Activated T-helper 1 cell treated with Interleukin-2 at 50 U/mL for 16 hours (primary cell): ENCODE measurements around the gene ANKRD45.
"Not testable (repeated sequence)": the region's sequence is repeated elsewhere in the genome, so short reads cannot be mapped to it uniquely, and the experiment has no call there.

Experiments used
- DNase-seq: peaks from one replicate; pipeline ENCODE4 v3.0.0-alpha.2; 2020; ENCODE audit warnings: low read depth

The ANKRD45 gene, protein sequence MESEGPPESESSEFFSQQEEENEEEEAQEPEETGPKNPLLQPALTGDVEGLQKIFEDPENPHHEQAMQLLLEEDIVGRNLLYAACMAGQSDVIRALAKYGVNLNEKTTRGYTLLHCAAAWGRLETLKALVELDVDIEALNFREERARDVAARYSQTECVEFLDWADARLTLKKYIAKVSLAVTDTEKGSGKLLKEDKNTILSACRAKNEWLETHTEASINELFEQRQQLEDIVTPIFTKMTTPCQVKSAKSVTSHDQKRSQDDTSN

DNA sequence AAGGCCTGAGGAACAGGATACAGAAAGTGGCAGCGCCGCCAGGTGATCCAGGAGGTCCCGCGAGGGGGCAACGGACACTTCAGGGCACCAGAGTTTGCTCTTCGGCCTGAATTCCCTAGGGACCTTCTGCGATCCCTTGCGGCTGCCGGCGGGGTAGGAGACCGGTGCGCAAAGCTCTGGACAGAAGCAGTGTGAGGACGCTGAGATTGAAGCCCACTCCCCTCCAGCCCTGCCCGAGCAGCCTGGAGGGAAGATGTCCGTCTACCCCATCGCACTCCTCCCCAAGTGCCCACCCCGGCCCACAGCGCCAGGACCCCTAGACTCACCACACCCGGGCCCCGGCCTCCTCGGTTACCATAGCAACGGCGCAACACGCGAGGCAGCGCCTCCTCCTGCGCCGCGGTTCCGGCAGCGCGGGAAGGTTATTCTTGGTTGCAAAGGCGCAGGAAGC lies at the start of gene ANKRD45:
Gene ANKRD45 (minus strand): TSS at position 361 of the 451 bp plus-strand sequence. CDS start 10,433 bp downstream, outside the sequence.
- DNase-seq, result no peak

DNA sequence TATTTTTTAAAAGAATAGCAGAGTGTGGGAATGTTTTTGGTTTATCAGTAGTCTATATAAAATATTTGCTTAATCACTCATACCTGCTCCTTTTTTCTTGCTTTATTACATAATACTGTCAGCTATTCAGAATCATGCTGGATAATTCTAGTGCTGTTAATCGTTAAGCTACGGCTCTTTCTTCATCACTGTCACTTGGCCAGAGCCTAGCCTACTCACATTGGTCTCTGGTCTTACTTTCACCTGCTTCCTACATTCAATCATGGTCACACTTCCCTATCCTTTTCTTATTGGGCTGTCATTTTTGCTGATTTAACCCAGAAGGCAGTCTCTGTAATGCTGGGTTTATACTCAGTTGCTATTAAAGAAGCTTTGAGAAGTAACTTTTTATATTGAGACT lies 47.6 kb upstream of the ANKRD45 start:
- DNase-seq, result no peak

DNA sequence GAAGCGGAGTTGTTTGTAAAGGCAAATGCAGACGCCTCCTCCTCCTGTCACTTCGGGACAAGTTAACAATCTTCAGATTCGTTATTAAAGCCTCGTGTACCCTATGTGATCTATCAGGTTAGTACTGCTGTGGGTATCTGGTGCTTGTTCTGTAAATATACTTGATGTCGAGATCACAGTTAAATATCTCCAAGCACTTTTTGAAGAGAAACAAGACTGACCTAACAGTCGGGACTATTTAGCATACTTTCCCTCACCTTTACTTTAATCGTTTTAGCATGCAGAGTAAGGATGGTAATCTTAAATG lies 45.8 kb upstream of the ANKRD45 start:
- DNase-seq, result no peak

DNA sequence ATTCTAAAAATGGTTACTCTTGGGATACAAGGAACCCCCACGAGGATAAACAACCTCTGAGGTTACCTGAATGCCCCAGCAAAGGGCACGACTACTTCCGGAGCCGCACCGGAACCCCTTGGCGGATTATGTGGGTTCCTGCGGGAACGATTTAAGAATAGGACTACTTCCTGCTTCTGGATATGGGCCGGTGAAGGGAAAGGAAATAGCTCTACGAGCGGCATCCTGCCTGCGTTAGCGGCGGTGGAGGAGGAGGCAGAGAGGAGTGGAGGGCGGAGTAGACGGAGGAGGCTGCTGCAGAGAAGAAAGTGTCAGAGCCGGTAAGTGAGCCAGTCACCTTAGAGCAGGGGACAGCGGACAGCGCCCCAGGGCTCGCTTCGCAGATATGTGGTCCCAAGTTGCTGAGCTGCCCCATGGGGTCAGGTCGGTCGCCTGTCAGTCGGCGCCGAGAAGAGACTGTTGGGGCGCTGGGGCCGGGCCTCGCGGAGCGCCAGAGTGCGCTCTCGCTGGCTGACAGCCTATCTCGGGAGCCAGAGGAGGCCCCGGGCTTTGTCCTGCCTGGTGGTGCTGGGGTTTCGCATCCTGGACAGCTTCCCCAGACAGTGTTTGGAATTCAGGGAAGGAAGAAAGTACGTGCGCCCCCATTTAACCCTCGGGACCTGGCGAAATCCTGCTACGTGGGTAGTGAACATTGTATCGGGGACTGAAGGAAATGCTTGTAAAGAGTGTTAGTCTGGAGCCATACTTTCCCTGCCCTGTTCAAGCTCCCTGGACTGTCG lies 45.3 kb upstream of the ANKRD45 start, which contains the start of gene KLHL20:
Gene KLHL20 (plus strand): TSS at position 223 of the 779 bp plus-strand sequence. CDS start 1,063 bp downstream, outside the sequence.
- peak; percentile 78 for DNase-seq

DNA sequence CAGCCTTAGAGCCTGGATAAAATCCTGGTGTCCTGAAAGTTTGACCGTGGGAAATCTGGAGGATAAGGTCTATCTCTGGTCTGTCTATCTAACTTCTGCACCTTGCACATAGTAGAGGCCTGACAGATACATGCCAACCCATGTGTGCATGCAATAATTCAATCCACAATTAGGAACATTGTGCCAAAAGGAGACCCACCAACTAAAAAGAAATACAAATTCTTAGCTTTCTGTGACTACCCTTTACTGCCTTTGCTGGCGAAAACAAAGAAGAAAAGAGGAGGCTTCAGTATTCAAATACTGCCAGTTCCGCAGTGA lies 44.7 kb upstream of the ANKRD45 start:
- DNase-seq, result no peak

DNA sequence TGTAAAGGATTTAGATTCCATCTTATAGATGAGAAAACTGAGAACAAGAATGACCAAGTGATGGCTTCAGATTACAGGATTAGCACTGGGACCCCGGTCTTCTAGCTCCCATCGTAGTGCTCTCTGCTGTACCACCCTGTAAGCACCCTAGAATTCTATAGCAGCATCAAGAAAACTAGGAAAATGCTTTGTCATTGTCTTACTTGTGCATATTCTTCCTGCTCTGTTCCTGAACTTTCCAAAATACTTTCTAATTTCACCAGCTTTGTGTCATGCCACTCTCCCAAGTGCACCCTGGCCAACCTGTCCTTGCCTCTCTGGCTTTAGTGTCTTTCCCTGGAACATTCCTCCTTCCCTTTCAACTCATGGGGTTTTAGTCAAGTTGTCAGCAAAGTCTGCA lies 39.1 kb upstream of the ANKRD45 start:
- no peak for DNase-seq

DNA sequence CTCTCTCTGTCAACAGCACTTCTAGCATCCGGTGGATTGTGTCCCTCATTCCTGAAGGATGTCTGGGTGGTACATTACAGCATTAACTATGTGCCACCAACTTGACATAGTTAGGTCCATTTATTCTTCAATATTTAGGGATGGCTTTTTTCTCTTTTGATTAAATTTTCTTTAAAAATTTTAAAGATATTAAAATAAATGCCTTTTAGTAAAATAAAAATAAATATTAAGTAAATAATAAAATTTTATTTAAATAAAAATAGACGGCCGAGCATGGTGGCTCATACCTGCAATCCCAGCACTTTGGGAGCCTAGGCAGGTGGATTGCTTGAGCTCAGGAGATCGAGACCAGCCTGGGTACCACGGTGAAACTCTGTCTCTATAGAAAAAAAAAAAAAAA lies 35.5 kb upstream of the ANKRD45 start:
- no peak for DNase-seq

DNA sequence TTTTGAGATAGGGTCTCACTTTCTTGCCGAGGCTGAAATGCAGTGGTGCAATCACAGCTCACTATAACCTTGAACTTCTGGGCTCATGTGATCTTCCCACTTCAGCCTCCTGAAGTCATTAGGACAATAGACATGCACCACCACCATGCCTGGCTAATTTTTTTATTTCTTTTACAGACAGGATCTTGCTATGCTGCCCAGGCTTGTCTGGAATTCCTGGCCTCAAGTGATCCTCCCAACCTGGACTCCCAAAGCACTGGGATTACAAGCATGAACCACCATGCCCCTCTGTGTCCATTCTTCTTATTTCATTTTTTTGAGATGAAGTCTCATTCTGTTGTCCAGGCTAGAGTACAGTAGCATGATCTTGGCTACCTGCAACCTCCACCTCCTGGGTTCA lies 33.1 kb upstream of the ANKRD45 start:
- no peak for DNase-seq

DNA sequence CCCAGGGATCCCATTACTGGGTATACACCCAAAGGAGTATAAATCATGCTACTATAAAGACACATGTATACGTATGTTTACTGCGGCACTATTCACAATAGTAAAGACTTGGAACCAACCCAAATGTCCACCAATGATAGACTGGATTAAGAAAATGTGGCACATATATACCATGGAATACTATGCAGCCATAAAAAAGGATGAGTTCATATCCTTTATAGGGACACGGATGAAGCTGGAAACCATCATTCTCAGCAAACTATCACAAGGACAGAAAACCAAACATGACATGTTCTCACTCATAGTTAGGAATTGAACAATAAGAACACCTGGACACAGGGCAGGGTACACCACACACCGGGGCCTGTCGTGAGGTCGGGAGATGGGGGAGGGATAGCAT lies 31.6 kb upstream of the ANKRD45 start:
- DNase-seq, result not testable (repeated sequence)

DNA sequence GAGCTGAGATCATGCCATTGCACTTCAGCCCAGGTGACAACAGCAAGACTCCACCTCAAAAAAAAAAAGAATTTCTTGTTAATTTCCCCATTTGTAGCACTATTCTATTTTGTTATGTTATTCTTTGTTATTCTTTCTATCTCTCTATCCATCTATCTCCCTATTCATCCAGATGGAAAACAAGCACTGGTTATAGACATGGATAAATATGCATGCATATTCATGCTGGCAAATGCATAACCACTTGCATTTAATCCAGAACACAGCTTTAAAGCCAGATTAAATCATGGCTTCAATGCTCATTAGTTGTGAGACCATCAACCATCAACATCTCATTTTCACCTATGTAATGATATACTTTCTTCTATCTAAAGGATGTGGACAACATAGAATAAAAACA lies 23.6 kb upstream of the ANKRD45 start:
- DNase-seq, result no peak

DNA sequence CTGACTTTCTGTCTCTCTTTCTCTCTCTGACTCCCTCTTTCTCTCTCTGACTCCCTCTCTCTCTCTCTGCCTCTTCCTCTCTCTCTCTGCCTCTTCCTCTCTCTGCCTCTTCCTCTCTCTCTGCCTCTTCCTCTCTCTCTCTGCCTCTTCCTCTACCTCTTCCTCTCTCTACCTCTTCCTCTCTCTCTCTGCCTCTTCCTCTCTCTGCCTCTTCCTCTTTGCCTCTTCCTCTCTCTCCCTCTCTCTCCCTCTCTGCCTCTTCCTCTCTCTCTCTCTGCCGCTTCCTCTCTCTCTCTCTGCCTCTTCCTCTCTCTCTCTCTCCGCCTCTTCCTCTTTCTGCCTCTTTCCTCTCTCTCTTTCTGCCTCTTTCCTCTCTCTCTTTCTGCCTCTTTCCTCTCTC lies 18.6 kb upstream of the ANKRD45 start:
- no peak for DNase-seq

DNA sequence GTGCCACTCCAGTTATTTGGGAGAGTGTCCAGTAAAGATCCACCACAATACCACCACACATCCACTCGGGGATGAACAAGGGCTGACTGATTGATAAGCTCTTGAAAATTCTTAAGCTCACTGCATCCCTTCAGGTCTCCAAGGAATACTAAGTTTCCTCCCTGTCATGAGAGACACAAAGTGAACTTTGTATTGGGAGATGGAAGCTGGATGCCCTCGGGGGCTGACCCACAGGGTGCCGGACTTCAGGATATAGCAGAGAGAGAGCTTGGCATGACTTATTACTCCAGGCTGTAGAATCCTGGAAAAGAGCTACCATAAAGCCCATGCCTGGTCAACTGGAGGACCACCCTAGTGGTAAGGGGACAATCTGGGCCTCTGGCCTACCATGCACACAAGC lies 15.5 kb upstream of the ANKRD45 start:
- DNase-seq, result not testable (repeated sequence)

DNA sequence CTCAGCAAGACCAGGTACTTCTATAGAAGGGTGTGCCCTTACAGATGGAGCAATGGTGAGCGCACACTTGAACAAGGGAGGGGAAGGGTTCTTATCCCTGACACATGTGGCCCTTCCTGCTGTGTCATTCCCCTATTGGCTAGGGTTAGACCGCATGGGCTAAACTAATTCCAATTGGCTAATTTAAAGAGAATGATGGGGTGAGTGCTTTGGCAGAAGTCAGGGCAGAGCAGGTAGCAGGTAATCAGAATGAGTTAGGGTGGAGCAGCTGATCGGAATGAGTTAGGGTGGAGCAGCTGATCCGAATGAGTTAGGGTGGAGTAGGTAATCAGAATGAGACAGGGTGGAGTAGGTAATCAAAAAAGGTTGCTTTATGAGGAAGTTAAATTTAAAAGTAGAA lies 14.2 kb upstream of the ANKRD45 start:
- not testable (repeated sequence) for DNase-seq

DNA sequence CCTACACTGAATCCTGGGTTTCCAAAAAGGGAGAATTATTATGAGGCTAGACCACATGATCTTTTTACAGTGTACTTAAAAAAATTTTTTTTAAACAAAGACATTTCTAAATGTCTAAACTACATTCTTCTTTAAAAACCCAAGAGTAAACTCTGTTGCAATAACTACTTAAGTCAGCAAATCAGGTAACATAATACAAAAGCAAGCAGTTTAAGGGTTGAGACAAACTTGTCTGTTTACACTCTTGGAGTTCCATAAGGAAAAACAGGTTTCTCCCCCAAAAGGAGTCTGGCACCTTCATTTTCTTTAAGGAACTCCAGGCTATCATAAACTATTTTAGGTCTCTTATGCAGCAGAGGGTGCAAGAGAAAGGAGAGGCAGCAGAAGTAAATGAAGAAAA lies 12.5 kb upstream of the ANKRD45 start:
- DNase-seq, result no peak

DNA sequence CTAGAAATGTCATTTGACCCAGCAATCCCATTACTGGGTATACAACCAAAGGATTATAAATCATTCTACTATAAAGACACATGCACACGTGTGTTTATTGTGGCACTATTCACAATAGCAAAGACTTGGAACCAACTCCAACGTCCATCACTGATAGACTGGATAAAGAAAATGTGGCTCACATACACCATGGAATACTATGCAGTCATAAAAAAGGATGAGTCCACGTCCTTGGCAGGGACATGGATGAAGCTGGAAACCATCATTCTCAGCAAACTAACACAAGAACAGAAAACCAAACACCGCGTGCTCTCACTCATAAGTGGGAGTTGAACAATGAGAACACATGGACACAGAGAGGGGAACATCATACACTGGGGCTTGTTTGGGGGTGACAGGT lies 10.5 kb upstream of the ANKRD45 start:
- DNase-seq, result not testable (repeated sequence)

DNA sequence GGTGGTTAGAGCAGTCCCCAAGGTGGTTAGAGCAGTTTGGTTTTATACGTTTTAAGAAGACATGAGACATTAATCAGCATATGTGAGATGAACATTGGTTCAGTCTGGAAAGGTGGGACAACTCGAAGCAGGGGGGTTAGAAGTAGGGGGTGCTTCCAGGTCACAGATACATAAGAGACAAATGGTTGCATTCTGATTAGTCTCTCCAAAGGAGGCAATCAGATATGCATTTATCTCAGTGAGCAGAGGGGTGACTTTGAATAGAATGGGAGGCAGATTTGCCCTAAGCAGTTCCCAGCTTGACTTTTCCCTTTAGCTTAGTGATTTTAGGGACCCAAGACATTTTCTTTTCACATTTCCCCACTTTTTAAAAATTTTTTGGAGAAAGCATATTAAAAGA lies 4.8 kb upstream of the ANKRD45 start:
- DNase-seq, result not testable (repeated sequence)

DNA sequence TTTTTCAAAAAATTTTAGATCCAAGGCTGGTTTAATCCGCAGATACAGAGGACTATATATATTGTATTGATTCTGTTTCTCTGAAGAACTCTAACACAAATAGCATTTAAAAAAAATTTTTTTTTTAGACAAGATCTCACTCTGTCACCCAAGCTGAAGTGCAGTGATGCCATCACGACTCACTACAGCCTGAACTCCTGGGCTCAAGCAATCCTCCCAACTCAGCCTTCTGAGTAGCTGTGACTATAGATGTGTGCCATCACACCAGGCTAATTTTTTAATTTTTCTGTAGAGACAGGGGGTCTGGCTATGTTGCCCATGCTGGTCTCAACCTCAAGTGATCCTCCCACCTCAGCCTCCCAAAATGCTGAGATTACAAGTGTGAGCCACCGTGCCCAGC lies 3.0 kb downstream of the ANKRD45 start:
- no peak for DNase-seq

DNA sequence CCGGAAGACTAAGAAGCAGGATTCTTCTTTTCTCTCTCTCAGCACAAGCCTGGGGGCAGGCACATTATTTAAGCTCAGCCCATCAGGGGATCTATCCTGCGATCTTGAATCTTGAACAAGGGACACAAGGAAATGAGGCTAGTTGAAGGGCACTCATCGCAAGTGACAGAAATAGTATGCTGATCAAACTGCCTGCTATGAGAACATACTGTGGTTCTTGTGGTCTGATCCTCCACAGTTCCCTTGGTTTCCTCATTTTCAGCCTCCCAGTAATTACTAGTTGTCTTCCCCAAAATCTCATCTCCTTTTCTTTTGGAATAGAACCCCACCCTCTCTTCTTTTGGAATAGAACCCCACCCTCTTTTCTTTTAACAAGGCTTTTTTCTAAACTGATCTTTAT lies 6.5 kb downstream of the ANKRD45 start:
- no peak for DNase-seq

DNA sequence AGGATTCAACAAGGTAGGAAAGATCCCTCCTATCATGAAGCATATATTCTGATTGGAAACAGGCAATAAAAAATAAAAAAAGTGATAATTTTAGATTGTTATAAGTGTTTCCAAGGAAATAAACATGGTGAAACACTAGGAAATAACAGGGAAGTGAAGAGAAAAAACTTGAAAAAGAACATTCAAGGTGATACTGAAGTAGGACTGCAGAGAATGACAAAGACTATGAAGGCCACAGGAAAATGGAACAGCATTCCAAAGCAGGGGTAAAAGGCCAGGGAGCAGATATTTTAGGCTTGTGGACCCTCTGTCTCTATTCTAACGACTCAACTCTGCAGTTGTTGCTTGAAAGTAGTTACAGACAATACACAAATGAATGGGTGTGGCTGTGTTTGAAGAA lies 7.9 kb downstream of the ANKRD45 start:
- no peak for DNase-seq

DNA sequence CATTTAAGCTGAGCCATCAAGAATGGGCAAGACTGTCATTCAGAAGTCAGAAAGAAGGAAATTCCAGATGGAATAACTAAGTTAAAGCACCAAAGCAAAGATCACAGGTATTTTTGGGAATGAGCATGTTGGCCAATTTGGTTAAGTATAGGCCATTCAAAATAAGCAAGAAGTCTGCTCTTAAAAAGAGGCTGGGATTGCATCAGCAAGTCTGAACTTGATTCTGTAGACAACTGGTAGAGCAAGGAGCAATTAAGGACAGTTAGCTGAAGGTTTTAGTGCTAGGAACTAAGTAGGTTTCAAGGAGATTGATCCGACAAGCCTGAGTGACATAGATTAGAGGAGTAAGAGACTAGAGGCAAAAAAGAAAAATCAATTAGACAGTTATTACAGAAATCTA lies 8.4 kb downstream of the ANKRD45 start:
- no peak for DNase-seq

DNA sequence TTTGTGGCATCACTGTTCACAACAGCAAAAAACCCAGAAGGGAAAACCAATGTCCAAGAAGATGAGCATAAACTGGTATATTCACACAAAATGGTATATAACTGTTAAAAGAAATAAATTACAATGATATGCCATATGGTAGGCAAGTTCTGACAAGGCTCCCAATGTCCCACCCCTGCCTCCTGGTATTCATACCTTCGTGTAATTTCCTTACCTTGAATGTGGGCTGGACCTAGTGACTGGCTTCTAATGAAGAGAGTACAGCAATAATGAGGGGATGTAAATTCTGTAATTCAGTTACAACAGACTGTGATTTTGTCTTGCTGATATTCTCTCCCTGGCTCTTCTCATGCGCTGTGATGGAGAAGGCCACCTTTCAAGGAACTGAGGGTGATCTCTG lies 9.3 kb downstream of the ANKRD45 start:
- DNase-seq, result no peak

DNA sequence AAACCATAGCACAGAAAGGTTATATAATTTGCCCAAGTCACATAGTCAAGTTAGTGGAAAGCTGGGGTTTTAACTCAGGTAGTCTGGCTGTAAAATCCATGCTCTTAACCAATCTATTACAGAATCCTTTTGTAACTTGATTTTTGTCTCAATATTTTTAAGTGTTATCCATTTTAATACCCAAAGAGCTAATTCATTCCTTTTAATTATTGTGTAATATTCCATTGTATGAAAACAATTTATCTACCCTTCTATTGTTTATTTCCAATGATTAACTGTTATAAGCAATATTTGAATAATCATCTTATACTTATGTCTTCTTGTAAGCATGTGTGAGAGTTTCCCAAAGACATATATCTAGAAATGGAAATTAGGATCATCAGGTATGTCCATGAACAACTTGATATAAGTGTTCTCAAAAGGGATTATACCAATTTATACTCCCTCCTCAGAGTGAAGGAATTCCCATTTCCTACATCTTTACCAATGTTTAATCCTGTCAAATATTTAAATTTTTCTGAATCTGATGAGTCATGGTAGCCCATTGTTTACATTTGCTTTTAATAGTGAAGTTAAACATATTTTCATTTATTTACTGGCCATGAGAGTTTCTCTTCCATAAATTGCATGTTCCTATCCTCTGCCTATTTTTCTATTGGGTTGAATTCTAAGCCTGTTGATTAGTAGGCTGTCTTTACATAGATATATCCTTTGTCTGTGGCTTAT lies 20.6 kb downstream of the ANKRD45 start:
- no peak for DNase-seq

DNA sequence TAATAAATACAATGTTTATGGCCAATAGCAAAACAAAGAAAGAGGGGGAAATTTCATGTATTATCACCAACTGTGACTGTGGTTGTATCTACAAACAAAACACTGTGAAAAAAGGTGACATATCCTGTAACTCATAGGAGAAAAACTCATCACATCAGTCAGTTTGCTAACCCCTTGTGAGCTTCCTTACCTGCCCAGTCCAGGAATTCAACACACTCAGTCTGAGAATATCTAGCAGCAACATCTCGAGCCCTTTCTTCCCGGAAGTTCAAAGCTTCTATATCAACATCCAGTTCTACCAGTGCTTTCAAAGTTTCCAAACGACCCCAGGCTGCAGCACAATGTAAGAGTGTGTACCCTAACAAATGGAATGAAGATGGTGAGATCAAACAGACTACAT lies 23.0 kb downstream of the ANKRD45 start:
- DNase-seq, result no peak
